ENCODE results near the gene PLEKHM2.

PLEKHM2 gene

DNA sequence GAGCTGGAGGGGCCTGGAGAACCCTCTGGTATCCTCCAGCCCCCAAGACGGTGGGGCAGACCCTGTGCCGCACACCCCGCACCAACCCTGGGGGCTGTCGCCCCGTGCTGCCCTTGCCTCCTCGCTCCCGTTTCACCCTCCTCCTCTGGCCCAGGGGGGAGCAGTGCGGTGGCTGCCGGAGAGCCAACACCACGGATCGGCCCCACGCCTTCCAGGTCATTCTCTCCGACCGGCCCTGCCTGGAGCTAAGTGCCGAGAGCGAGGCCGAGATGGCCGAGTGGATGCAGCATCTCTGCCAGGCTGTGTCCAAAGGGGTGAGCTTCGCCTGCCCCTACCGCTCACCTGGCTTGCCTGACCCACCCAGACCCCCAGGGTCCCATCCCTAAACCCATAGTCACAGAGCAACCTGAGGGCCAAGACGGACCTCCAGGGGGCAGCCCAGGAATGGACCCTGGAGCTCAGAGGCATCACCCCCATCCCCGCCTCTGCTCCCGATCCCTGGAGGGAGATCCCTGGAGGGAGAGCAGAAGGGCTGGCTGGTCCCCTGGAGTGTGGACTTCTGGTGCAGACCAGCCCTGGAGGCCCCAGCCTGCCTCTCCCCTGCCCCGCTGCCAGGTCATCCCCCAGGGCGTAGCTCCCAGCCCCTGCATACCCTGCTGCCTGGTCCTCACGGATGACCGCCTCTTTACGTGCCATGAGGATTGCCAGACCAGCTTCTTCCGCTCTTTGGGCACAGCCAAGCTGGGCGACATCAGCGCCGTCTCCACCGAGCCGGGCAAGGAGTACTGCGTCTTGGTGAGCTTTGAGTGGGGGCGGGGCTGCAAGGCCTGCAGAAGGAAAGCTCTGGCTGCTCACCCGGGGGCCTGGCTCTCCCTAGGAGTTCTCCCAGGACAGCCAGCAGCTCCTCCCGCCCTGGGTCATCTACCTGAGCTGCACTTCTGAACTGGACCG, 47.9 kb downstream of the PLEKHM2 start:
- DNase-seq (ENCODE audit: low read depth), result no peak
- TF ChIP-seq CTCF (conservative IDR thresholded peaks at IDR 0.05; ENCODE audit: low read depth, low read length), result no peak
- H3K4me3 ChIP-seq (ENCODE audit: low read length), result no peak overlapping the region

DNA sequence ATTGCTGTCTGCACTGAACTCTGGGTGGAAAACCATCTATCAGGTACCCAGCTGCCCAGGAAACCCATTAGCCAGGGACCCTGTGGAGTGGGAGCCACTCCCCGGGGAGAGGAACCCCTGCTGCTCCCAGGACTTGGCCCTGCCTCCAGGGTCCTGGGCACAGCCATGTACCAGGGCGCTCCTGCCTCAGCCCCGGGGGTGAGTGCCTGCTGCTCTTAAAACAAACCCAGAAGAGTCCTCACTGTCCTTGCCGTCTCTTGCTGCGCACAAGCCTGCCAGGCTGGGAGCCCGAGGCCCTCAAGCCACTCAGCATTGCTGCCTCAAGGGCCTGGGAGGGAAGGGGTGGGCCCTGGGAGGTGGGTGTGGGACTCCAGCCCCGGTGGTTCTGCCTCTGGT, 48.6 kb downstream of the PLEKHM2 start:
- no peak for TF ChIP-seq CTCF (conservative IDR thresholded peaks at IDR 0.05; ENCODE audit: low read depth, low read length)
- DNase-seq (ENCODE audit: low read depth), result no peak
- H3K4me3 ChIP-seq (ENCODE audit: low read length), result no peak overlapping the region

- DNase-seq (ENCODE audit: low read depth), result no peak
- H3K4me3 ChIP-seq (ENCODE audit: low read length), result no peak overlapping the region
These were observed 49.2 kb downstream of the PLEKHM2 start for GRCh38 chr1:15733218-15733725.

GRCh38 chr1:15733726-15734226, 49.7 kb downstream of the PLEKHM2 start:
- H3K4me3 ChIP-seq (ENCODE audit: low read length), result no peak overlapping the region
- no peak for DNase-seq (ENCODE audit: low read depth)
- no peak for TF ChIP-seq CTCF (conservative IDR thresholded peaks at IDR 0.05; ENCODE audit: low read depth, low read length)

More at GRCh38 chr1:15733218-15733725, 49.2 kb downstream of the PLEKHM2 start:
- no peak for TF ChIP-seq CTCF (conservative IDR thresholded peaks at IDR 0.05; ENCODE audit: low read depth, low read length)

- H3K4me3 ChIP-seq (ENCODE audit: low read length), result no peak overlapping the region
- no peak for DNase-seq (ENCODE audit: low read depth)
- no peak for TF ChIP-seq CTCF (conservative IDR thresholded peaks at IDR 0.05; ENCODE audit: low read depth, low read length)
These were observed 50.2 kb downstream of the PLEKHM2 start for GRCh38 chr1:15734296-15734695.

DNA sequence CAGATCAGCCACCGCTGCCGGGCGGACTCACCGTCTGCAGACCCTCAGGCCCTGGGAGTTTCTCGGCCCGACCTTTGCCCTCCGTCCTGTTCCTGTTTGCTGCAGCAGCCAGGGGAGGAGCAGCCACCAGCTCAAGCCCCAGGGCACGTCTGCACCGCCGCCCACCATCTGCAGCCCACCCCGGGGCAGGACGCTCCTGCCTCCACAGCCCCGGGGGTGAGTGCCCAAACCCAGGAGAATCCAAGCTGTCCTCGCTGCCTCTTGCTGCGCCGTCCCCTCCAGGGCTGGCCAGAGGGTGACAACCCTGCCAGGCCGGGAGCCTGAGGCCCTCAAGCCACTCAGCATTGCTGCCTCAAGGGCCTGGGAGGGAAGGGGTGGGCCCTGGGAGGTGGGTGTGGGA, 50.8 kb downstream of the PLEKHM2 start:
- H3K4me3 ChIP-seq (ENCODE audit: low read length), result no peak overlapping the region
- no peak for TF ChIP-seq CTCF (conservative IDR thresholded peaks at IDR 0.05; ENCODE audit: low read depth, low read length)
- no peak for DNase-seq (ENCODE audit: low read depth)

Measured in retinal pigment epithelial cell (primary cell).